Sigmoid colon (tissue), 4 donors: Measurements from ENCODE around the gene ALAS2.

ENCODE experiments used
- CTCF ChIP-seq, 4 experiments: fragments of 450-650 bp in 3 of 4; fragments of 200-600 bp in 1 of 4; IDR thresholded peaks; one replicate each; pipeline ENCODE4 v1.5.1; 2016 to 2019; ENCODE audit warnings: antibody characterized with exemption in 4 of 4, mild to moderate bottlenecking in 3 of 4, moderate library complexity in 2 of 4
- EP300 ChIP-seq, 4 donors: sonication (generic); formaldehyde crosslinking; IDR thresholded peaks; one replicate each; pipeline ENCODE4 v1.6.1; 2017; ENCODE audit warnings: antibody characterized with exemption in 4 of 4
- POLR2A ChIP-seq, 2 donors: fragments of 450-650 bp; IDR thresholded peaks; one replicate each; pipeline ENCODE4 v1.6.1; 2016; ENCODE audit warnings: antibody characterized with exemption in 2 of 2, mild to moderate bottlenecking in 2 of 2, moderate library complexity in 2 of 2
- POLR2AphosphoS5 ChIP-seq, 4 donors: sonication (generic); formaldehyde crosslinking; IDR thresholded peaks; one replicate each; pipeline ENCODE4 v1.6.1; 2017; ENCODE audit warnings: antibody characterized with exemption in 4 of 4

- TF ChIP-seq CTCF (IDR thresholded peaks at IDR 0.05), result no peak
- no peak for TF ChIP-seq POLR2A (IDR thresholded peaks at IDR 0.05)
- no peak for TF ChIP-seq POLR2AphosphoS5 (IDR thresholded peaks at IDR 0.05)
- no peak for TF ChIP-seq EP300 (IDR thresholded peaks at IDR 0.05)
These were observed 51.3 kb downstream of the ALAS2 start for GRCh38 chrX:54979432-54979831.
